NCI-H2227 (cell line): ENCODE data around the gene ZNF79.

ENCODE experiments used
- DNase-seq: peaks from one replicate; lab custom pipeline; 2025; ENCODE audit not compliant: unreplicated experiment; lab: John Stamatoyannopoulos, UW

The ZNF79 gene

GRCh38 chr9:127492616-127493015 lies 68.4 kb downstream of the ZNF79 start:
- DNase-seq: no peak

GRCh38 chr9:127493592-127494303 lies 69.6 kb downstream of the ZNF79 start:
- DNase-seq: no peak

- no peak for DNase-seq
Observed at GRCh38 chr9:127494304-127494702, 70.1 kb downstream of the ZNF79 start.
